Sigmoid colon (tissue), 7 donors: Measurements from ENCODE around the gene ACOT7. TPM values are rescaled to one million over a fixed set of nuclear protein-coding genes. Genes with fewer than 3 reads are reported as not detected.

ENCODE experiments used
- DNase-seq: peaks from one replicate; pipeline ENCODE4 v3.0.0-alpha.2; 2019
- H3K27ac ChIP-seq, 4 donors: fragments of 200-600 bp; sonication (generic); one replicate each; pipeline ENCODE4 v1.5.1; 2016 to 2019; ENCODE audit warnings: mild to moderate bottlenecking in 1 of 4
- H3K27me3 ChIP-seq, 3 donors: fragments of 200-600 bp; sonication (generic); one replicate each; pipeline ENCODE4 v1.5.1; 2019; ENCODE audit warnings: mild to moderate bottlenecking in 1 of 3
- H3K36me3 ChIP-seq, 4 donors: fragments of 200-600 bp; sonication (generic); one replicate each; pipeline ENCODE4 v1.5.1; 2016 to 2019
- H3K4me1 ChIP-seq, 4 donors: fragments of 200-600 bp; sonication (generic); one replicate each; pipeline ENCODE4 v1.5.1; 2017 to 2019
- H3K4me3 ChIP-seq, 4 donors: fragments of 200-600 bp; sonication (generic); one replicate each; pipeline ENCODE4 v1.5.1; 2017 to 2019; ENCODE audit warnings: mild to moderate bottlenecking in 2 of 4, moderate library complexity in 1 of 4
- H3K9me3 ChIP-seq, 4 donors: fragments of 200-600 bp in 3 of 4; sonication (generic) in 3 of 4; one replicate each; pipeline versions ENCODE4 v1.5.1 to v1.6.1; 2013 to 2019
- CTCF ChIP-seq, 4 experiments: fragments of 450-650 bp in 3 of 4; fragments of 200-600 bp in 1 of 4; IDR thresholded peaks; one replicate each; pipeline ENCODE4 v1.5.1; 2016 to 2019; ENCODE audit warnings: antibody characterized with exemption in 4 of 4, mild to moderate bottlenecking in 3 of 4, moderate library complexity in 2 of 4
- EP300 ChIP-seq, 4 donors: sonication (generic); formaldehyde crosslinking; IDR thresholded peaks; one replicate each; pipeline ENCODE4 v1.6.1; 2017; ENCODE audit warnings: antibody characterized with exemption in 4 of 4
- POLR2A ChIP-seq, 2 donors: fragments of 450-650 bp; IDR thresholded peaks; one replicate each; pipeline ENCODE4 v1.6.1; 2016; ENCODE audit warnings: antibody characterized with exemption in 2 of 2, mild to moderate bottlenecking in 2 of 2, moderate library complexity in 2 of 2
- POLR2AphosphoS5 ChIP-seq, 4 donors: sonication (generic); formaldehyde crosslinking; IDR thresholded peaks; one replicate each; pipeline ENCODE4 v1.6.1; 2017; ENCODE audit warnings: antibody characterized with exemption in 4 of 4
- WGBS, 2 donors: extraction: QIAGEN DNeasy Blood & Tissue Kit; methylation state at CpG; one replicate each; pipeline ENCODE4 v1.1.7; 2013; 5-methylcytosine and 5-hydroxymethylcytosine counted together
- intact Hi-C: fragments of 100-400 bp; cut with DNase I; formaldehyde crosslinking; loops from one replicate; pipeline ENCODE4 v1.15.1; 2023
- polyA plus RNA-seq, 3 donors: library from polyadenylated mRNA; stranded (reverse); fragments of 200-250 nt; gene quantifications; one replicate each; pipeline ENCODE4 v1.2.3, GENCODE V29; 2013
- total RNA-seq, 4 donors: library from RNA; depleted of rRNA; stranded (reverse); fragments of >200 nt; gene quantifications; one replicate each; pipeline ENCODE4 v1.1.0, GENCODE V29; 2016
- donor health status: healthy with polysubstance abuse.
- donor health status: Bipolar disorder and iron deficiency.
- donor health status: healthy.

ACOT7 gene
- total and polyA plus RNA-seq, 7 donors = 17.9 to 81.0 (median 26.5) TPM

GRCh38 chr1:6414443-6414844 lies 20.9 kb upstream of the ACOT7 start:
- no peaks in the 10 kb centered on the region for H3K36me3 ChIP-seq
- TF ChIP-seq CTCF (IDR thresholded peaks at IDR 0.05) = no peak
- no peak for TF ChIP-seq POLR2AphosphoS5 (IDR thresholded peaks at IDR 0.05)
- no peak for TF ChIP-seq POLR2A (IDR thresholded peaks at IDR 0.05)
- TF ChIP-seq EP300 (IDR thresholded peaks at IDR 0.05) = no peak
- peaks cover 0 to 10% (median 8%) of the 10 kb centered on the region in 4 donors for H3K4me1 ChIP-seq
- intact Hi-C loops = no loop called here
- no peak for DNase-seq
- H3K27ac ChIP-seq = no peak overlapping the region
- H3K9me3 ChIP-seq = no peaks in the 10 kb centered on the region
- H3K27me3 ChIP-seq = peaks cover 34 to 85% (median 51%) of the 10 kb centered on the region in 3 donors
- H3K4me3 ChIP-seq = no peak overlapping the region
- WGBS, 2 donors = 1 to 8% methylated on average over 15 of the region's 15 CpGs

GRCh38 chr1:6412896-6413295 lies 19.3 kb upstream of the ACOT7 start:
- Histone ChIP-seq H3K27me3 (peaks cover 20 to 69% (median 35%) of the 10 kb centered on the region in 3 donors), H3K4me3 (no peak overlapping the region), H3K4me1 (no peaks in the 10 kb centered on the region), H3K27ac (no peak overlapping the region), H3K9me3 (no peaks in the 10 kb centered on the region), H3K36me3 (no peaks in the 10 kb centered on the region)
- 17 to 56% methylated on average over 6 of the region's 6 CpGs for WGBS, 2 donors
- TF ChIP-seq POLR2AphosphoS5 (IDR thresholded peaks at IDR 0.05) (no peak), CTCF (IDR thresholded peaks at IDR 0.05) (no peak), EP300 (IDR thresholded peaks at IDR 0.05) (no peak), POLR2A (IDR thresholded peaks at IDR 0.05) (no peak)
- intact Hi-C loops = no loop called here
- no peak for DNase-seq

GRCh38 chr1:6410248-6410893 lies 16.8 kb upstream of the ACOT7 start:
- 90 to 91% methylated on average over 13 of the region's 13 CpGs for WGBS, 2 donors
- Histone ChIP-seq H3K9me3 (no peaks in the 10 kb centered on the region), H3K27me3 (peaks cover 2 to 44% (median 15%) of the 10 kb centered on the region in 3 donors), H3K4me3 (no peak overlapping the region), H3K4me1 (no peaks in the 10 kb centered on the region), H3K36me3 (no peaks in the 10 kb centered on the region), H3K27ac (no peak overlapping the region)
- intact Hi-C loops = no loop called here
- no peak for TF ChIP-seq POLR2AphosphoS5 (IDR thresholded peaks at IDR 0.05)
- no peak for TF ChIP-seq CTCF (IDR thresholded peaks at IDR 0.05)
- TF ChIP-seq POLR2A (IDR thresholded peaks at IDR 0.05) = no peak
- no peak for TF ChIP-seq EP300 (IDR thresholded peaks at IDR 0.05)
- DNase-seq = no peak

- no peaks in the 10 kb centered on the region for H3K36me3 ChIP-seq
- DNase-seq = no peak
- H3K27me3 ChIP-seq = peaks cover 0 to 38% (median 10%) of the 10 kb centered on the region in 3 donors
- no peaks in the 10 kb centered on the region for H3K9me3 ChIP-seq
- H3K4me1 ChIP-seq = no peaks in the 10 kb centered on the region
- TF ChIP-seq CTCF (IDR thresholded peaks at IDR 0.05) (no peak), POLR2AphosphoS5 (IDR thresholded peaks at IDR 0.05) (no peak), POLR2A (IDR thresholded peaks at IDR 0.05) (no peak), EP300 (IDR thresholded peaks at IDR 0.05) (no peak)
- 95% methylated on average over 6 of the region's 6 CpGs for WGBS, 2 donors
- intact Hi-C loops = no loop called here
- no peak overlapping the region for H3K27ac ChIP-seq
- no peak overlapping the region for H3K4me3 ChIP-seq
These were observed 16.2 kb upstream of the ACOT7 start for GRCh38 chr1:6409733-6410132.

- Histone ChIP-seq H3K4me1 (no peaks in the 10 kb centered on the region), H3K36me3 (no peaks in the 10 kb centered on the region), H3K4me3 (no peak overlapping the region), H3K27ac (no peak overlapping the region), H3K9me3 (no peaks in the 10 kb centered on the region), H3K27me3 (peaks cover 0 to 31% (median 4%) of the 10 kb centered on the region in 3 donors)
- TF ChIP-seq POLR2A (IDR thresholded peaks at IDR 0.05) (no peak), CTCF (IDR thresholded peaks at IDR 0.05) (no peak), POLR2AphosphoS5 (IDR thresholded peaks at IDR 0.05) (no peak), EP300 (IDR thresholded peaks at IDR 0.05) (no peak)
- intact Hi-C loops = no loop called here
- DNase-seq = no peak
- 47 to 81% methylated on average over 4 of the region's 4 CpGs for WGBS, 2 donors
These were observed 15.5 kb upstream of the ACOT7 start for GRCh38 chr1:6409053-6409452.
